H9 (cell line): ENCODE results near the gene ERP44. TPM values are rescaled to one million over a fixed set of nuclear protein-coding genes. Genes with fewer than 3 reads are reported as not detected.

Source experiments
- DNase-seq: peaks from one replicate; pipeline ENCODE4 v3.0.0-alpha.2; 2017
- H2AFZ ChIP-seq: one replicate; pipeline ENCODE4 v1.6.1; 2013; ENCODE audit warnings: mild to moderate bottlenecking, low read length, control low read depth, moderate library complexity
- H2AK5ac ChIP-seq: 2 replicates; pipeline ENCODE4 v1.6.1; 2013; ENCODE audit warnings: low read length, control low read depth, mixed read lengths; ENCODE audit not compliant: insufficient read length
- H2BK120ac ChIP-seq: one replicate; pipeline ENCODE4 v1.6.1; 2013; ENCODE audit warnings: low read depth, mild to moderate bottlenecking, low read length, control low read depth, inconsistent platforms; ENCODE audit not compliant: poor library complexity, severe bottlenecking
- H2BK12ac ChIP-seq: 2 replicates; pipeline ENCODE4 v1.6.1; 2013; ENCODE audit warnings: low read length, control low read depth, mixed read lengths, low read depth; ENCODE audit not compliant: insufficient read length
- H2BK15ac ChIP-seq: 2 replicates; pipeline ENCODE4 v1.6.1; 2013; ENCODE audit warnings: low read depth, low read length, control low read depth
- H2BK20ac ChIP-seq: one replicate; pipeline ENCODE4 v1.6.1; 2013; ENCODE audit warnings: low read depth, mild to moderate bottlenecking, low read length, control low read depth, inconsistent platforms; ENCODE audit not compliant: poor library complexity, severe bottlenecking
- H2BK5ac ChIP-seq: 2 replicates; pipeline ENCODE4 v1.6.1; 2013; ENCODE audit warnings: low read length, control low read depth, mixed read lengths; ENCODE audit not compliant: insufficient read length
- H3K14ac ChIP-seq: 2 replicates; pipeline ENCODE4 v1.6.1; 2013; ENCODE audit warnings: low read length, control low read depth; ENCODE audit not compliant: insufficient read depth
- H3K18ac ChIP-seq: 2 replicates; pipeline ENCODE4 v1.6.1; 2013; ENCODE audit warnings: low read depth, mild to moderate bottlenecking, mixed read lengths, low read length, control low read depth; ENCODE audit not compliant: insufficient read length
- H3K23ac ChIP-seq: 2 replicates; pipeline ENCODE4 v1.6.1; 2013; ENCODE audit warnings: low read length, control low read depth, mixed read lengths, low read depth; ENCODE audit not compliant: insufficient read length
- H3K23me2 ChIP-seq: 2 replicates; pipeline ENCODE4 v1.6.1; 2013; ENCODE audit warnings: low read depth, mild to moderate bottlenecking, mixed read lengths, low read length, control low read depth; ENCODE audit not compliant: insufficient read length, poor library complexity, severe bottlenecking
- H3K27ac ChIP-seq: 2 replicates; pipeline ENCODE4 v1.5.1; 2013; ENCODE audit warnings: low read length, control low read depth, mixed read lengths, low read depth; ENCODE audit not compliant: insufficient read length
- H3K27me3 ChIP-seq: 2 replicates; pipeline ENCODE4 v1.6.1; 2013; ENCODE audit warnings: low read length, control low read depth, inconsistent platforms; ENCODE audit not compliant: insufficient read depth
- H3K4ac ChIP-seq: 2 replicates; pipeline ENCODE4 v1.6.1; 2013; ENCODE audit warnings: low read depth, mild to moderate bottlenecking, control low read depth, inconsistent platforms, low read length, moderate library complexity
- H3K4me1 ChIP-seq: 2 replicates; pipeline ENCODE4 v1.6.1; 2013; ENCODE audit warnings: low read length, control low read depth, inconsistent platforms; ENCODE audit not compliant: insufficient read depth
- H3K4me2 ChIP-seq: 2 replicates; pipeline ENCODE4 v1.6.1; 2013; ENCODE audit warnings: low read length, control low read depth, mixed read lengths; ENCODE audit not compliant: insufficient read length, insufficient read depth
- H3K56ac ChIP-seq: 2 replicates; pipeline ENCODE4 v1.6.1; 2013; ENCODE audit warnings: low read depth, mild to moderate bottlenecking, mixed read lengths, low read length, control low read depth; ENCODE audit not compliant: insufficient read length
- H3K79me1 ChIP-seq: 2 replicates; pipeline ENCODE4 v1.6.1; 2013; ENCODE audit warnings: low read depth, mild to moderate bottlenecking, moderate library complexity, low read length, control low read depth, inconsistent platforms; ENCODE audit not compliant: insufficient read depth, poor library complexity, severe bottlenecking
- H3K79me2 ChIP-seq: 2 replicates; pipeline ENCODE4 v1.6.1; 2013; ENCODE audit warnings: low read length, control low read depth, inconsistent platforms; ENCODE audit not compliant: insufficient read depth
- H3K9ac ChIP-seq: 2 replicates; pipeline ENCODE4 v1.6.1; 2013; ENCODE audit warnings: low read length, control low read depth, mixed read lengths; ENCODE audit not compliant: insufficient read length; ENCODE audit errors: extremely low read depth
- H3K9me3 ChIP-seq: one replicate; pipeline ENCODE4 v1.6.1; 2013; ENCODE audit warnings: low read depth, low read length, inconsistent platforms; ENCODE audit not compliant: control insufficient read depth
- H3T11ph ChIP-seq: one replicate; pipeline ENCODE4 v1.6.1; 2013; ENCODE audit warnings: mild to moderate bottlenecking, low read length, control low read depth, inconsistent platforms
- H4K20me1 ChIP-seq: one replicate; pipeline ENCODE4 v1.6.1; 2013; ENCODE audit not compliant: control insufficient read depth, insufficient read length, insufficient read depth
- H4K5ac ChIP-seq: 2 replicates; pipeline ENCODE4 v1.6.1; 2013; ENCODE audit warnings: low read depth, mild to moderate bottlenecking, mixed read lengths, low read length, control low read depth; ENCODE audit not compliant: insufficient read length
- H4K8ac ChIP-seq: replicated peaks from 2 replicates; pipeline ENCODE4 v1.6.1; 2013; ENCODE audit warnings: low read length, control low read depth, mixed read lengths, low read depth; ENCODE audit not compliant: insufficient read length
- H4K91ac ChIP-seq: 2 replicates; pipeline ENCODE4 v1.6.1; 2013; ENCODE audit warnings: low read depth, mild to moderate bottlenecking, moderate library complexity, mixed read lengths, low read length, control low read depth; ENCODE audit not compliant: insufficient read length
- H3K27ac Mint-ChIP-seq, 3 experiments: 2 replicates in 2 of 3; 3 replicates in 1 of 3; pipeline ENCODE4 v1.8.0; 2020 to 2021; ENCODE audit warnings: mixed read lengths in 3 of 3, mild to moderate bottlenecking in 1 of 3, moderate library complexity in 1 of 3
- H3K27me3 Mint-ChIP-seq: 2 replicates; pipeline ENCODE4 v1.8.0; 2021; ENCODE audit warnings: low read depth, mild to moderate bottlenecking, moderate library complexity, mixed read lengths
- H3K36me3 Mint-ChIP-seq, 3 experiments: 2 replicates in 2 of 3; 3 replicates in 1 of 3; pipeline ENCODE4 v1.8.0; 2020 to 2021; ENCODE audit warnings: low read depth in 3 of 3, mixed read lengths in 3 of 3; ENCODE audit not compliant: insufficient read depth in 1 of 3
- H3K4me1 Mint-ChIP-seq, 2 experiments: 2 replicates each; pipeline ENCODE4 v1.8.0; 2020; ENCODE audit warnings: mixed read lengths in 2 of 2
- H3K4me3 Mint-ChIP-seq, 2 experiments: 2 replicates in 1 of 2; 3 replicates in 1 of 2; pipeline ENCODE4 v1.8.0; 2020 to 2021; ENCODE audit warnings: mild to moderate bottlenecking in 2 of 2, mixed read lengths in 2 of 2, moderate library complexity in 1 of 2
- H3K9me3 Mint-ChIP-seq, 2 experiments: 2 replicates in 1 of 2; 3 replicates in 1 of 2; pipeline ENCODE4 v1.8.0; 2020; ENCODE audit warnings: mild to moderate bottlenecking in 2 of 2, mixed read lengths in 2 of 2, moderate library complexity in 1 of 2
- CTCF ChIP-seq: fragments of 200-600 bp; sonication (generic); conservative IDR thresholded peaks from 3 replicates; pipeline ENCODE4 v1.8.0; 2021; ENCODE audit warnings: antibody characterized with exemption, mild to moderate bottlenecking
- WGBS: extraction: QIAGEN DNeasy Blood & Tissue Kit; methylation state at CpG from one replicate; pipeline ENCODE4 v1.1.7; 2013; ENCODE audit warnings: missing lambda C conversion rate, low lambda C conversion rate, mixed read lengths; ENCODE audit not compliant: insufficient read length; ENCODE audit errors: extremely low coverage; 5-methylcytosine and 5-hydroxymethylcytosine counted together
- total RNA-seq: library from RNA; stranded (reverse); gene quantifications from 2 replicates; pipeline ENCODE4 v1.2.1, GENCODE V29; 2021

Gene ERP44
- total RNA-seq, 1 experiment from 2014 or later, result 15.4 TPM

- no peaks in the 10 kb centered on the region for H3K27me3 Mint-ChIP-seq
- Histone ChIP-seq H2BK15ac (no peak overlapping the region), H2BK12ac (no peak overlapping the region), H3K4me2 (no peak overlapping the region), H3K23ac (no peak overlapping the region), H3K9ac (no peak overlapping the region), H3K27me3 (no peaks in the 10 kb centered on the region), H2AK5ac (no peak overlapping the region), H3K79me2 (no peaks in the 10 kb centered on the region), H2BK5ac (no peak overlapping the region), H2BK20ac (no peak overlapping the region), H3K14ac (no peak overlapping the region), H3K4me1 (no peaks in the 10 kb centered on the region), H3K23me2 (no peaks in the 10 kb centered on the region), H3K4ac (no peak overlapping the region), H2AFZ (no peak overlapping the region), H4K20me1 (no peaks in the 10 kb centered on the region), H3K27ac (no peak overlapping the region), H4K91ac (no peak overlapping the region), H3K79me1 (no peaks in the 10 kb centered on the region), H3K18ac (no peak overlapping the region), H3T11ph (no peak overlapping the region), H2BK120ac (no peak overlapping the region), H3K56ac (no peak overlapping the region), H4K5ac (no peak overlapping the region), H4K8ac (no peak overlapping the region), H3K9me3 (no peaks in the 10 kb centered on the region)
- no CpG with 5 or more reads among the region's 2 CpGs for WGBS
- no peak for DNase-seq
- 0 out of 5 replicates have a peak, but pooled peaks cover 0 to 2% of the 10 kb centered on the region in 2 experiments for H3K9me3 Mint-ChIP-seq
- no peak overlapping the region for H3K27ac Mint-ChIP-seq
- no peak overlapping the region for H3K4me3 Mint-ChIP-seq
- 0 out of 4 replicates have a peak, but pooled peaks cover 0 to 2% of the 10 kb centered on the region in 2 experiments for H3K4me1 Mint-ChIP-seq
- TF ChIP-seq CTCF, result no peak
- peaks cover 0 to 1% (median 0%) of the 10 kb centered on the region in 3 experiments; a peak in 1 of 7 replicates for H3K36me3 Mint-ChIP-seq
Observed at GRCh38 chr9:100013573-100013972, 85.2 kb downstream of the ERP44 start.
